H54 (cell line): ENCODE data around the gene KLC1.

Experiments
- DNase-seq: peaks from one replicate; pipeline ENCODE4 v3.0.0; 2011; ENCODE audit warnings: low spot score, mixed read lengths; ENCODE audit not compliant: insufficient read length
- FAIRE-seq: peaks from 3 replicates; lab custom pipeline; 2011; peaks lifted over from hg19 to GRCh38; lab: Jason Lieb, UNC
- POLR2A ChIP-seq: IDR thresholded peaks from 2 replicates; pipeline ENCODE4 v1.6.1; 2011; ENCODE audit warnings: low read depth, mild to moderate bottlenecking, low read length

The KLC1 gene

DNA sequence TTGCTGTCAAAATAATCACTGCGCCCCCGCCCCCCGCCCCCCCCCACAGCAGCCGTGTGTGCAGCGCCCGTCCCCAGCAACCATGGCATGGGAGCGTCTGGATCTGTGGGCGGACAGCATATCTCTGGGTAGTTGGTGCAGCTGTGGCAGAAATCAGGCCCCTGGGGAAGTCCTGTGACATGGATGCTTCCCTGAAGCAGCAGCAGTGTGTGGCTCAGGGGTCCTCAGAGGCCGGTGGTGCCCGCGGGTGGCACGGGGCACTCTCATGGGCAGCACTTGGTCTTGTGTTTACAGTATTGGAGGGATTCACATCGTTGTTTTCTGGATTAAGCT is 67.0 kb downstream of the KLC1 start:
- no peak for FAIRE-seq
- TF ChIP-seq POLR2A = no peak

DNA sequence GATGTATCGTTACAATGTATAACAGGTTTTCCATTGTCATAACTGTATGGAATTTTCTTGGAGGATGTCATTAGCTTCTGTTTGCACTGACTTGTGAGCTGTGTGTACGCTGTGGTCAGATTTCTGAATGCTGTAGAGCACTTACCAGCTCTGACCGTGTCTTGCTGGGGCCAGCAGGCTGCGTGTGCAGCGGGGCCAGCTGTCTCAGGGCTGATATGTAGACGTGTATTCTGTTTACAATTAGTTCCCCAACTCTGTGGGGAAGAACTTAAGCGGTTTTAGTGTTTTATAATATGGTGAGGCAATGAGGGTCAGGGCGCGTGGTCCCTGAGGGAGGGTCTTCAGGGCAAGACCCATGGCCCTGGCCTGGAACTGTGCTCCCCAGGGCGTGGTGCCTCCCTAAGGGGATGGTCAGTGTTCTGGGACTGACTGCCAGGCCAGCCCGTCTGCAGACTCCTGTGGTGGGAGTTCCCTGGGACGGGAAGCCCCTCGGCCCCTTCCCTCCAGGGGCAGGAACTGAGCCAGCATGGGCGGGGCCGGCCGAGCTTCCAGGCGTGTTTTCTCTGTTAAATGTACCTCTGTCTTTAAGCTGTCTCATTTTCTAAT is 67.6 kb downstream of the KLC1 start:
- no peak for TF ChIP-seq POLR2A
- DNase-seq (no peak), FAIRE-seq (no peak)

More for the DNA sequence above, 67.0 kb downstream of the KLC1 start:
- DNase-seq = no peak

DNA sequence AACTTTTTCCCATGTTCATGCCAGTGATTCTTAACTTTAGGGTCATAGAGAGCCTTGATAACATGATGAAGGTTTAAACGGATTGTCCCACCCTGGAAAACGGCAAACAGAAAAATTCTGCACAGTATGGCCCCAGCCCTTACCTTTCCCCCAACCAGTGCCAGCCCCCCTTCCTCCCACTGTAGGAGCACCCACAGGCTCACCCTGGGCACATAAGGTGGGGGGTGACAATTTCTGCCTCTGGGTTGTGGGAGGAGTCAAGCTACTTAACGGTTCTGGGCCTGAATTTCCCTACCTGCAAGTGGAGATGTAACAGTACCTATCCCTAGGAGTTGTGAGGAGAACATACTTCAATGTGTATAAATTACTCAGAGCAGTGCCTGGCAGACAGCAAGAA is 68.2 kb downstream of the KLC1 start:
- TF ChIP-seq POLR2A = no peak
- no peak for FAIRE-seq
- DNase-seq = no peak

DNA sequence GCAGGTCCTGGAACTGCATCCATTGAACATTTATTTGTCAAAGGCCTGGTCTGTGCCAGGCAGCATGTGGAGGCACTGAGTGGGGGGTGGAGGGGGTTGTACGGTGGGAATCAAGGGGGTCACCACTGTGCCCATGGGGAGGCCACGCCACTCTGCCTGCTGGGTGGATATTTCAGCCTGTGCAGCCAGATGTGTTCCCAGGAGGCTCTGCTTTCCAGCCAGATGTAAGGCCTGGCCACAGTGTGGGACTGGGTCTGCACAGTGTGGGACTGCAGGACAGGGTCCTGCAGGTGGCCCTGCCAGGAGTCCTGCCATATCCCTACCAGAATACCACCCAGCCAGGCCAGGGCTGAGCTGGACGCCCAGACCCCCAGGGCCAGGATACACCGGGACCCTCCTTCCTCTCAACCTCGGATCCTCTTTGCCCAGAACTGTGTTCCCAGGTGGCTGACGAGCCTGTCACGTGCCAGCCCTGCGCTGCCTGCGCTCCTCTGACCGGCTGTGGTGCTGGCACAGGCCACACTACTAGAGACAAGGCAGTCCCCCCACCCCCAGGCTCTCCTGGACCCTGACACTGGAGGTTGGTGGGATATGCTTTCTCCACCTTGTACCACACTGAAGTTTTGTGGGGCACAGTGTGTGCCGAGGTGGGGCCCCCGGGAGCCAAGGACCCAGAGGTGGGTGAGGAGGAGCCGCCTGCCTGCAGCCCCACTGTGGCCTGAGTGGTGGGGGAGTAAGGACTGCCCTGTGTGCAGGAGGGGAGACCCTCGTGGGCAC is 68.8 kb downstream of the KLC1 start:
- no peak for DNase-seq
- no peak for FAIRE-seq
- no peak for TF ChIP-seq POLR2A

DNA sequence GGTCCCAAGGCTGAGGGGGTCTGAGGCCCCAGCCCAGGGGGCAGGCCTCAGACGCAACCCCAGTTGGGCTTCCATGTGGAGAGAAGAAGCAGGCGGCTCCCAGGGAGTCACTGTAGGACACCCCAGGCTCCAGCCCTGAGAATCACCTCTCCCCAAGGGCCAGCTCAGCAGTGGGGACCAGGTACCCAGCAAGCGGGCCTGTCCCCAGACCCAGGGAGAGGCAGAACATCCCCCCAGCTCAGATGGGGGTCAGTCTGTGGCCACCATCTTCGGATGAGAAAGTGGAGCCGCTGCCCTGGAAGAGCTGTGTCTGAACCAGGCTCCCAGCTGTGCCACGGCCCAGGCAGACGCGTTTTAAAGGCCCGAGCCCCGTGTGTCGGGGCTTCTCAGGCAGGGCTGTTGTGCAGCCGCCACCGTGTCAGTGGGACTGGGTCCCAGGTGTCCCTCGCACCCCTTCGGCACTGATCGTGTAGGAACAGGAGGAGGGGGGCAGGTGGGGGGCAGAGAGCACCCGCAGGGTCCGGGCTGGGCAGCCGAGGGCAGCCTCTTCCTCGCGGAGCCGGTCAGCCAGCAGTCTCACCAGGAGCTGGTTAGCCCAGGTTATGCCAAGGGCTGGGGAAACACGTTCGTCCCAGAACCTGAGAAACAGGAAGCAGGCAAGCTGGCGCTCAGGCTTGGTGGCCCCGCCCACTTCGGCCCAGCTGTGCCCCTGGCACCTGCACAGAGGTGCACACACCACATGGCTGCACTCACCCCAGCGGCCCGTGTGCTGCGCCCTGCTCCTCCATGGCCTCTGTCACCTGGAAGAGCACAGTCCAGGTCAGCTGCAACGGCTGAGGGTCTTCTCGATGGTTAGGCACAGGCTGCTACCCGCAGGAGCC is 69.6 kb downstream of the KLC1 start:
- FAIRE-seq = no peak
- TF ChIP-seq POLR2A = no peak
- no peak for DNase-seq

DNA sequence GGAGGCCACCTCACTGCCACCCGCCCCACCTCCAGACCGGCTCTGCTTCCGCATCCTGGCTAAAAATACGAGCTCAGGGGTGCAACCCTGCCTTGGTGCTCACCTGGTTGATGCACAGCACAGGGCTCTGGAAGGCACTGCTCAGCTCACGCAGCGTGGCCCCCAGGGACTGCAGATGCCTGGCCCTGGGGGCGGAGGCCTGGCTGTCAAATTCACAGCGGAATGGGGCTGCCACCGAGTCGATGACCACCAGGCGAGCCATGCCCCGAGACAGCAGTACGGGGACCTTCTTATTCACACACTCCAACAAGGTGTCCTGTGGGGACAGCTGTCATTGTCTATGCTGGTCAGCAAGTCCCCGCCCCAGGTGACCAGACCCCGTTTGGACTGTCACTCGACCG is 70.2 kb downstream of the KLC1 start:
- TF ChIP-seq POLR2A = no peak
- DNase-seq (no peak), FAIRE-seq (no peak)

DNA sequence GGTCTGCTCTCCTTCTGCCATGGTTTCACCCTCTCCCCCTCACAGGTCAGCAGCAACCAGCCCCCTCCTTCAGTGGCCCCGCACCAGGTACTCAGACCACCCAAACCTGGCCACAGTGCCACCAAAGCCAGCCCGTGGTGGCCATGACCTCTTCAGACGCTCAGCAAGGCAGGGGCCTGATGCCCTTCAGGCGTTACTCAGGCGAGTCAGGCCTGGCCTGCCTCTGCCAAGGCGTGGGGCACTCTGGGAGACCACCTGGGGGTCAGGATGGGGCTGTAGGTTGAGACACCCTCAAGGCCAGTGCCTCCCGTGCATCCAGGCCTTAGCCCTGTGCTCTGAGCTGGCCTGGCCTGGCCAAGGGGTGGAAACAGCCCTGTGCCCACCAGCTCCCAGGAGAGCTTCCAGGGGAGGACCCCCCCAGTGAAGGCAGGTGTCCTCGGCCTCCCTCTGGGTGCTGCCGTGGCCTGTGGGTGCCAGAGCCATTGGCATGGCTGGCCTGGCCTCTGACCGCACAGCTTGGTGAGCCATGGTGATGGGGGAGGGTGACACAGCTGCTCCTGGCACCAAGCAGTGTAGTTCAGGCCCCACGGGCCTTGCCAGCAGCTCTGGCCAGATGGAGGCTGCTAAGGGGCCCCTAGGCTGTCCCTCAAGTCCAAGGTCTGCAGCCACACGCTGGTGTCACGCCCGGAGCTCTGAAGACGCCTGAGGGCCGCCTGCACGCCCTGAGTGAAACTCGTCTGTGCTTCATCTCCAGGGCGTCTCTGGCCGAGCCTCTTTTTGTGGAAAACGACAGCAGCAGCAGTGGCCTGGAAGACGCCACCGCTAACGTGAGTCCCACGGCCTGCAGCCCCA is 71.1 kb downstream of the KLC1 start:
- no peak for TF ChIP-seq POLR2A
- no peak for DNase-seq
- no peak for FAIRE-seq

DNA sequence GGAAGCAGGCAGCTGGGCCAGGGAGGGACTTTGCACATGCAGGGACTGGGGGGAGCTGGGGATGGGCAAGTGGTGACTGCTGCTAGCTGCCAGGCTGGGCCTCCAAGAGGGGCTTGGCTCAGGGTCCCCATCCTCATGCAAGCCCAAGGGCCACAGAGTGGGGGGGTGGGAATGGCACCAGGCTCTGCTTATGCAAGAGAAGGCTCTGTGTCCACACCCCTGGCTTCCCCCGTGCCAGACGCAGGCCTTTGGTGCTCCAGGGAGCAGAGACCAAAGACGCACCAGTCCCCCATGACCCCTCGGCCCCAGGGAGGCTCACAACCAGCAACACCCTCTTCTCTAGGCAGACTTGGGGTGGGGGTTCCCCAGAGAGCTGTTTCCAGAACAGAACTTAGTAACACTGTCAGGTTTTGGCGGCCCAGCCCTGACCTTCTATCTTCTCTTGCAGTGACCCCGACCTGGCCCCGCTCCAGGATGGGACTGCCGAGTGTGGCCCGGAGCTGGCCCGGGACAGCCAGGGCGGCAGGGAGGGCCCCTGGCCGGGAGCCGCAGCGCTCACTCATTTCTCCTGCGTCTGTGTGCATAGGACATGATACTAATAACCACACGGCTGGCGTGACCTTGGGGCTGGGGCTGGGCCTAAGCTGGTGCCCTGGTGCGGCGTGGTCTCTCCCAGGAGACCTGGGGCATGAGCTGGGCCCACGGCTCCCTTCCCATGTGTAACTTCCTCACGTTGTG is 71.9 kb downstream of the KLC1 start:
- TF ChIP-seq POLR2A = no peak
- DNase-seq (no peak), FAIRE-seq (no peak)

DNA sequence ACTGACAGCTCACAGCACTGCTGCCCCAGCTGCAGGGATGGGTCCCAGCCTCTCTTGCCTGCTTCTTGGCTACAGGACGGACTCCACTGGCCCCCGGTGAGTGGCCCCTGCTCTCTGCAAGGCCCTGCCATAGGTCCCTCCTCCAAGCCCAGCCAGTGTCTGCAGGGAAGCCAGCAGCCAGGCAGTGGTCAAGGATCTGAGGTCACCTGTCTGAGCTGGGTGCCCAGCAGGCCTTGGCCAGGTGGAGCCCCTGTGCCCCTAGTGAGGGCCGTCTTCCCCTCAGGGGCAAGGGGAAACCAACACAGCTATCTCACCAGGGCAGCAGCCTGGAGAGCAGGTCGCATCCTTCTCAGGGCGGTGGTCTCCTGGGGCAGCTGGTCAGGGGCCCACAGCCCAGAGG is 73.1 kb downstream of the KLC1 start:
- FAIRE-seq = no peak
- no peak for DNase-seq
- no peak for TF ChIP-seq POLR2A

DNA sequence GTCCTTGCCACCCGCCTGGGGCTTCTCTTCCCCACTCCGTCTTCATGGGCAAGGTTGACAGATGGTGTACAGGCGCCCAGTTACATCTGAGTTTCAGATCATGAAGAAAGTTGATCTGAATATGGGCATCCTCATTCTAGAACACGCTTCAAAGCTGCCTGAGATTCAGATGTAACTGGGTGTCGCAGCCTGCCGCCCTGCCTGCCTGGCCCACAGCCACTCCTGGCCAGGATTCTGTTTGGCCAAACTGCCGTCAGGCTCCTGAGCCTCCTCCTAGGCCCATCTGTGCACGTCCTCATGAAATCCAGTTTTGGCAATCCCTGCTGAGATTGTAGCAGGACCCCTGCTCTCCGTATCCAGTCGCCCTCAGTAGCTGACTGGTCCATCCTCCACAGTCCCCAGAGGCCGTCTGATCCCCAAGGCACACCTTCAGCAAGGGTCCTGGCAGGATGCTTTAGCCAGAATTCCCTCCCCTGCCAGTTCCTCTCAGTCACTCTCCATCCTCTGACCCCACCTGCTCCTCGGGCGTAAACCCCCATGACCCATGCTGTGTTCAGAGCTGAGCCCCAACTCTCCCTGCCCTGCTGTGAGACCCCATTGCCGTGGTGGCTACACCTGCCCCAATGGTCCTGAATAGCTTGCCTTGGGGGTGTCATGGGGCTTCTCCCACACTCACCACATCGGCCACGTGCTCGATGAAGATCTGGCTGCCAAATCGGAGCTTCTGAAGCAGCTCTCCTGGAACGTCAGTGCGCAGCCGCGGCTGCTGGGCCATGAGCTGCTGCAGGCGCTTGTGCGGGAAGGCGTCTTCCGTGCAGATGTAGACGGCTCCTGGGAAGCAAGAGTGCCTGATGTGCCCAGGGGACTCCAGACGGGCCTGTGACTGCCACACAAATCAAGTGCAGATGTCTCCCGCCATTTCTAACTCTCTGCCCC is 73.8 kb downstream of the KLC1 start:
- FAIRE-seq (no peak), DNase-seq (no peak)
- no peak for TF ChIP-seq POLR2A

DNA sequence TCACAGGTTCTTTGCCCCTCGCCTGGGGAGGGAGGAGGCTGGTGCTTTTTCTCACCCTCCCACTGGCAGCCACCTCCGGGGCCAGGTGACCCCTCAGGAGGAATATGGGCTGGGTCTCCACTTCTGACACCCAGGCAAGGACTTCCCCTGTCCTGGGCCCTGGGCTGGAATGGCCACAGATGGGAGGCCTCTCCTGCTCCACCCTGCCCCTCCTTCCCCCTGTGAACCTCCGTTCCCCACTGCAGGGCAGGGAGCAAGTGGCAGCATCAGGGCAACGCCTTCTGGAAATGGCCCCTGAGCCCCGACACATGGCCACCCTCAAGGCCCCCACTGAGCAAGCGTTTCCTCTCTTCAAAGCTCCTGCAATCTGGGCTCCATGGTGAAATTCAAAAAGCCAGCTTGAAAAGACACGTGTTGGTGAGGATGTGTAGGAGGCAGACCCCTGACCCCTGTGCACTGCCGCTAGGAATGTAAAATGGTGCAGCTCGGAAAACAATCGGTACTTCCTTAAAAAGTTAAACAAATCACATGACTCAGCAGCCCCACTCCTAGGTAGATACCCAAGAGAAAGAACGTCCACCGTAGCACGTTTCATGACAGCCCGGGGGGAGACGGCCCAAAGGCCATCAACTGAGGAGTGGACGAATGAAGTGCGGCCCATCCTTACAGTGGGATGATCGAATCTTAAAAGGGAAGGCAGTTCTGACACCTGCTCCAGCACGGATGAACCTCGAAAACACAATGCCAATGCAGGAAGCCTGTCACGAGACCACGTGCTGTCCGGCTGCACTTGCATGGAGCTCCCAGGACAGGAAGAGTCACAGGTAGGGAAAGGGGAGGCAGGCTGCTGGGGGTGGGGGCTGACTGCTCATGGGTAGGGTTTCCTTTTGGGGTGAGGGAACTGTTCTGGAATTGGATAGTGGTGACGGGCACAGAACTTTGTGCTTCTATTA is 74.7 kb downstream of the KLC1 start:
- TF ChIP-seq POLR2A = no peak
- FAIRE-seq = no peak
- DNase-seq = no peak
